Activated CD4-positive, alpha-beta T cell treated with anti-CD3 and anti-CD28 coated beads for 36 hours (primary cell): ENCODE measurements around the gene SCAPER. TPM values are rescaled to one million over a fixed set of nuclear protein-coding genes. Genes with fewer than 3 reads are reported as not detected.

Experiments
- ATAC-seq: fragments of 200-7000 bp; cut with Tn5 transposase; one replicate; pipeline ENCODE4 v1.10.0; 2021; ENCODE audit warnings: mild to moderate bottlenecking, moderate library complexity
- CTCF ChIA-PET: fragments of 350-600 bp; sonication (Branson Sonifier 250); formaldehyde crosslinking; loops from one replicate; lab custom pipeline; 2021; ENCODE audit warnings: antibody characterized with exemption; lab: Charles Lee
- POLR2A ChIA-PET: fragments of 350-600 bp; sonication (Branson Sonifier 250); formaldehyde crosslinking; loops from one replicate; lab custom pipeline; 2021; ENCODE audit warnings: antibody characterized with exemption, inconsistent platforms; lab: Charles Lee
- DNase-seq: peaks from one replicate; pipeline ENCODE4 v3.0.0-alpha.2; 2020
- H3K27ac Mint-ChIP-seq: one replicate; pipeline ENCODE4 v1.8.0; 2021; ENCODE audit warnings: mixed read lengths
- H3K27me3 Mint-ChIP-seq: one replicate; pipeline ENCODE4 v1.8.0; 2021; ENCODE audit warnings: mixed read lengths
- H3K36me3 Mint-ChIP-seq: one replicate; pipeline ENCODE4 v1.8.0; 2021; ENCODE audit warnings: low read depth, mixed read lengths
- H3K4me1 Mint-ChIP-seq: one replicate; pipeline ENCODE4 v1.8.0; 2021; ENCODE audit warnings: mixed read lengths
- H3K4me3 Mint-ChIP-seq: one replicate; pipeline ENCODE4 v1.8.0; 2021; ENCODE audit warnings: mild to moderate bottlenecking, moderate library complexity, mixed read lengths
- H3K9me3 Mint-ChIP-seq: one replicate; pipeline ENCODE4 v1.8.0; 2021; ENCODE audit warnings: low read depth, mixed read lengths
- intact Hi-C, 2 experiments: fragments of 100-400 bp; cut with DNase I in 1 of 2; cut with micrococcal nuclease in 1 of 2; formaldehyde crosslinking; loops; one replicate each; pipeline versions ENCODE4 v1.14.2 to v1.15.1; 2022 to 2024; cut with DNase I, micrococcal nuclease
- total RNA-seq, 2 experiments: library from RNA; stranded (reverse); gene quantifications; one replicate each; pipeline ENCODE4 v1.2.3, GENCODE V29; 2021

The SCAPER gene
- total RNA-seq, 2 experiments from 2014 or later = 25.9 to 35.2 TPM

GRCh38 chr15:76337696-76338485 lies 567.2 kb downstream of the SCAPER start:
- Mint-ChIP-seq H3K4me1 (peaks cover 53% of the 10 kb centered on the region), H3K36me3 (no peaks in the 10 kb centered on the region), H3K27ac (no peak overlapping the region), H3K9me3 (no peaks in the 10 kb centered on the region), H3K4me3 (peak overlapping the region; percentile 67), H3K27me3 (peaks cover 67% of the 10 kb centered on the region)
- CTCF ChIA-PET = interaction anchor here (1.1 kb wide), 1 partner anchor 10 kb away, joined by 4 read pairs; no protein-coding TSS in a partner anchor
- POLR2A ChIA-PET = no interaction called here
- intact Hi-C loops = loop anchor here (2.0 to 5.0 kb wide), 4 partner anchors 146 to 567 kb away; partner anchors contain the start of gene SCAPER (in 1 of the 2)
- DNase-seq (peak; percentile 49), ATAC-seq (no peak)

- intact Hi-C loops = loop anchor here (2.0 to 5.0 kb wide), 4 partner anchors 145 to 568 kb away; partner anchors contain the start of gene SCAPER (in 1 of the 2)
- DNase-seq = peak; percentile 48
- H3K9me3 Mint-ChIP-seq = no peaks in the 10 kb centered on the region
- ChIA-PET POLR2A (interaction anchor here (0.6 kb wide), 1 partner anchor 709 kb away, joined by 3 read pairs; no protein-coding TSS in a partner anchor), CTCF (no interaction called here)
- ATAC-seq = no peak
- peaks cover 68% of the 10 kb centered on the region for H3K27me3 Mint-ChIP-seq
- peak overlapping the region; percentile 67 for H3K4me3 Mint-ChIP-seq
- H3K27ac Mint-ChIP-seq = peak overlapping the region; percentile 21
- H3K36me3 Mint-ChIP-seq = no peaks in the 10 kb centered on the region
- peaks cover 52% of the 10 kb centered on the region for H3K4me1 Mint-ChIP-seq
Observed at GRCh38 chr15:76337059-76337695, 568.0 kb downstream of the SCAPER start.

- H3K9me3 Mint-ChIP-seq = no peaks in the 10 kb centered on the region
- intact Hi-C loops = loop anchor here (1.0 to 5.0 kb wide), 5 partner anchors 25 to 568 kb away; partner anchors contain the start of genes ETFA (in 1 of the 2) and SCAPER (in 1 of the 2)
- peaks cover 45% of the 10 kb centered on the region for H3K4me1 Mint-ChIP-seq
- POLR2A ChIA-PET = interaction anchor here (0.6 to 0.7 kb wide), 3 partner anchors 10 to 710 kb away, joined by 3 to 4 read pairs (median 3); no protein-coding TSS in a partner anchor
- peaks cover 61% of the 10 kb centered on the region for H3K27me3 Mint-ChIP-seq
- no peaks in the 10 kb centered on the region for H3K36me3 Mint-ChIP-seq
- H3K4me3 Mint-ChIP-seq = peak within 1 kb of the TSS; percentile 67
- CTCF ChIA-PET = interaction anchor here (0.6 to 1.5 kb wide), 4 partner anchors 12 to 146 kb away, joined by 3 read pairs; no protein-coding TSS in a partner anchor
- ATAC-seq = peak; percentile 47
- H3K27ac Mint-ChIP-seq = peak within 1 kb of the TSS; percentile 59
- peak; percentile 88 for DNase-seq
Observed at GRCh38 chr15:76336254-76337058, 568.7 kb downstream of the SCAPER start, which contains the start of gene ISL2. ISL2 (plus strand) TSS chr15:76336773; CDS start chr15:76336884, 111 bp downstream.

GRCh38 chr15:76335307-76336253 lies 569.6 kb downstream of the SCAPER start:
- intact Hi-C loops = loop anchor here (1.0 to 5.0 kb wide), 6 partner anchors 11 to 569 kb away; partner anchors contain the start of genes ETFA (in 1 of the 2) and SCAPER (in 1 of the 2)
- peaks cover 58% of the 10 kb centered on the region for H3K27me3 Mint-ChIP-seq
- no peaks in the 10 kb centered on the region for H3K36me3 Mint-ChIP-seq
- ChIA-PET POLR2A (interaction anchor here (0.6 to 0.7 kb wide), 3 partner anchors 11 to 438 kb away, joined by 3 to 7 read pairs (median 4); no protein-coding TSS in a partner anchor), CTCF (interaction anchor here (0.6 to 1.6 kb wide), 5 partner anchors 11 to 186 kb away, joined by 3 to 4 read pairs (median 3); no protein-coding TSS in a partner anchor)
- ATAC-seq = no peak
- peak; percentile 39 for DNase-seq
- no peaks in the 10 kb centered on the region for H3K9me3 Mint-ChIP-seq
- peaks cover 39% of the 10 kb centered on the region for H3K4me1 Mint-ChIP-seq
- H3K27ac Mint-ChIP-seq = peak overlapping the region; percentile 59
- peak overlapping the region; percentile 67 for H3K4me3 Mint-ChIP-seq

- no peaks in the 10 kb centered on the region for H3K36me3 Mint-ChIP-seq
- H3K27ac Mint-ChIP-seq = no peak overlapping the region
- ATAC-seq = no peak
- ChIA-PET CTCF (interaction anchor here (0.8 to 1.6 kb wide), 5 partner anchors 19 to 188 kb away, joined by 3 to 4 read pairs (median 3); no protein-coding TSS in a partner anchor), POLR2A (interaction anchor here (0.6 kb wide), 1 partner anchor 83 kb away, joined by 7 read pairs; no protein-coding TSS in a partner anchor)
- intact Hi-C loops = loop anchor here (1.0 to 5.0 kb wide), 4 partner anchors 12 to 533 kb away; no protein-coding TSS in a partner anchor
- no peak for DNase-seq
- H3K4me3 Mint-ChIP-seq = no peak overlapping the region
- peaks cover 33% of the 10 kb centered on the region for H3K4me1 Mint-ChIP-seq
- H3K9me3 Mint-ChIP-seq = no peaks in the 10 kb centered on the region
- H3K27me3 Mint-ChIP-seq = peaks cover 58% of the 10 kb centered on the region
Observed at GRCh38 chr15:76334438-76335306, 570.5 kb downstream of the SCAPER start.

GRCh38 chr15:76333720-76334437 lies 571.3 kb downstream of the SCAPER start:
- intact Hi-C loops = loop anchor here in 1 of 2 experiments (5.0 kb wide), 1 partner anchor 97 kb away; no protein-coding TSS in a partner anchor

GRCh38 chr15:76333309-76333708 lies 571.8 kb downstream of the SCAPER start:
- H3K4me1 Mint-ChIP-seq = peaks cover 23% of the 10 kb centered on the region
- H3K36me3 Mint-ChIP-seq = no peaks in the 10 kb centered on the region
- ATAC-seq (no peak), DNase-seq (no peak)
- H3K27me3 Mint-ChIP-seq = peaks cover 52% of the 10 kb centered on the region
- ChIA-PET CTCF (interaction anchor here (0.7 to 1.4 kb wide), 2 partner anchors 36 to 51 kb away, joined by 3 to 4 read pairs; no protein-coding TSS in a partner anchor), POLR2A (no interaction called here)
- no peak overlapping the region for H3K4me3 Mint-ChIP-seq
- no peaks in the 10 kb centered on the region for H3K9me3 Mint-ChIP-seq
- H3K27ac Mint-ChIP-seq = no peak overlapping the region
- intact Hi-C loops = loop anchor here in 1 of 2 experiments (5.0 kb wide), 1 partner anchor 96 kb away; no protein-coding TSS in a partner anchor

More at GRCh38 chr15:76333720-76334437, 571.3 kb downstream of the SCAPER start:
- peaks cover 28% of the 10 kb centered on the region for H3K4me1 Mint-ChIP-seq
- no peak for ATAC-seq
- no peaks in the 10 kb centered on the region for H3K9me3 Mint-ChIP-seq
- ChIA-PET CTCF (interaction anchor here (0.7 to 1.6 kb wide), 4 partner anchors 37 to 184 kb away, joined by 3 to 4 read pairs (median 4); no protein-coding TSS in a partner anchor), POLR2A (no interaction called here)
- no peak overlapping the region for H3K4me3 Mint-ChIP-seq
- H3K27me3 Mint-ChIP-seq = peaks cover 56% of the 10 kb centered on the region
- no peak for DNase-seq
- H3K27ac Mint-ChIP-seq = no peak overlapping the region
- no peaks in the 10 kb centered on the region for H3K36me3 Mint-ChIP-seq

- peaks cover 55% of the 10 kb centered on the region for H3K27me3 Mint-ChIP-seq
- ChIA-PET POLR2A (no interaction called here), CTCF (interaction anchor here (1.4 kb wide), 1 partner anchor 35 kb away, joined by 3 read pairs; no protein-coding TSS in a partner anchor)
- H3K9me3 Mint-ChIP-seq = no peaks in the 10 kb centered on the region
- intact Hi-C loops = loop anchor here in 1 of 2 experiments (5.0 kb wide), 1 partner anchor 95 kb away; no protein-coding TSS in a partner anchor
- ATAC-seq (no peak), DNase-seq (no peak)
- H3K4me3 Mint-ChIP-seq = no peak overlapping the region
- peaks cover 23% of the 10 kb centered on the region for H3K4me1 Mint-ChIP-seq
- H3K27ac Mint-ChIP-seq = no peak overlapping the region
- H3K36me3 Mint-ChIP-seq = no peaks in the 10 kb centered on the region
Observed at GRCh38 chr15:76332796-76333195, 572.3 kb downstream of the SCAPER start.
